ENCODE data around the gene NT5C1B.

DNA sequence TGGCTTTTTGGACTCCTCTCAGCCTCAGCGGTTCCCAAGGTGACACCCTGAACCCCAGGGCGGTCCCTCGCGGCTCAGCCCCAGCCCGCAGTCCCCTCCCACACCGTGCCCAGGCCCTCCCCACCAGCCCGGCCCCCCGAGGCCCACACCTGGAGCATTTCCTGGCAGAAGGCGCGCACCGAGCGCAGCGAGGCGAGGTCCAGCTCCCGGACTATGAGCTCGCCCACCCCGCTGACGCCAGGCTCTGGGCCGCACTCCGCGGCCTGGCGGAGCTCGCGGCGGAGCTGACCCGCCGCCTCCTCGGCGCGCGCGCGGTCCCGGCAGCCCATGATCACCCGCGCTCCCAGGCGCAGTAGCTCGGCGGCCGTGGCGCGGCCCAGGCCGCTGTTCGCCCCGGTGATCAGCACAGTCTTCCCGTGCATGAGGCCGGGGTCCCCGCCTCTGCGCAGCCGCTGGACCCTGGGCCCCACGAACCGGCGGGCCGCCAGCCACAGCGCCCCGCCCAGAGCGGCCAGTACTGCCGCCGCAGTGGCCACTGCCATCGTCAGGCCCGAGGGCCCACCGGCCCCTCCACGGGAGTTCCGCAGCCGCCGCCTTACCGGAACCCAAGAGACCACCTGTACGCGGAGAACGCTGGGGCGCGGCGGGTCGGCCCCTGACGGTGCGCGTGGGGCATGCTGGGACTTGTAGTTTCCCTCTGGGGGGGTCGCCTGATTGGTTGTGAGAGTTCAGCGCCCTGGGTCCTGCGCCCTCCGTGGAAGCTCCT is 29.2 kb downstream of the NT5C1B start, which contains the start of gene RDH14:
- TF ChIP-seq, protein P1, sequence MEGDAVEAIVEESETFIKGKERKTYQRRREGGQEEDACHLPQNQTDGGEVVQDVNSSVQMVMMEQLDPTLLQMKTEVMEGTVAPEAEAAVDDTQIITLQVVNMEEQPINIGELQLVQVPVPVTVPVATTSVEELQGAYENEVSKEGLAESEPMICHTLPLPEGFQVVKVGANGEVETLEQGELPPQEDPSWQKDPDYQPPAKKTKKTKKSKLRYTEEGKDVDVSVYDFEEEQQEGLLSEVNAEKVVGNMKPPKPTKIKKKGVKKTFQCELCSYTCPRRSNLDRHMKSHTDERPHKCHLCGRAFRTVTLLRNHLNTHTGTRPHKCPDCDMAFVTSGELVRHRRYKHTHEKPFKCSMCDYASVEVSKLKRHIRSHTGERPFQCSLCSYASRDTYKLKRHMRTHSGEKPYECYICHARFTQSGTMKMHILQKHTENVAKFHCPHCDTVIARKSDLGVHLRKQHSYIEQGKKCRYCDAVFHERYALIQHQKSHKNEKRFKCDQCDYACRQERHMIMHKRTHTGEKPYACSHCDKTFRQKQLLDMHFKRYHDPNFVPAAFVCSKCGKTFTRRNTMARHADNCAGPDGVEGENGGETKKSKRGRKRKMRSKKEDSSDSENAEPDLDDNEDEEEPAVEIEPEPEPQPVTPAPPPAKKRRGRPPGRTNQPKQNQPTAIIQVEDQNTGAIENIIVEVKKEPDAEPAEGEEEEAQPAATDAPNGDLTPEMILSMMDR (conservative IDR thresholded peaks at IDR 0.05; ENCODE audit: low read length), result no peak
- no peak for TF ChIP-seq EZH2phosphoT487 (IDR thresholded peaks at IDR 0.05; ENCODE audit: borderline replicate concordance)
